Gastrocnemius medialis (tissue), 4 donors: ENCODE data around the gene FOXL2NB. TPM values are rescaled to one million over a fixed set of nuclear protein-coding genes. Genes with fewer than 3 reads are reported as not detected.

Source experiments
- ATAC-seq, 2 donors: fragments of 150-250 bp; one replicate each; pipeline ENCODE4 v1.9.1; 2016
- DNase-seq, 2 donors: peaks; one replicate each; pipeline ENCODE4 v3.0.0-alpha.2; 2019
- H3K27ac ChIP-seq, 4 donors: fragments of 200-600 bp; sonication (generic); 1 replicate in 1 of 4; 2 replicates in 3 of 4; pipeline ENCODE4 v1.5.1; 2016 to 2018; ENCODE audit warnings: mild to moderate bottlenecking in 2 of 4, moderate library complexity in 1 of 4
- H3K27me3 ChIP-seq, 3 donors: fragments of 200-600 bp; sonication (generic) in 2 of 3; 1 replicate in 1 of 3; 2 replicates in 2 of 3; pipeline versions ENCODE4 v1.5.1 to v1.6.0; 2016 to 2019; ENCODE audit warnings: mild to moderate bottlenecking in 1 of 3, moderate library complexity in 1 of 3
- H3K36me3 ChIP-seq, 2 donors: fragments of 200-600 bp; sonication (generic) in 1 of 2; one replicate each; pipeline ENCODE4 v1.5.1; 2017 to 2018
- H3K4me1 ChIP-seq, 2 donors: fragments of 200-600 bp; sonication (generic) in 1 of 2; one replicate each; pipeline ENCODE4 v1.5.1; 2016 to 2017; ENCODE audit warnings: mild to moderate bottlenecking in 2 of 2
- H3K4me3 ChIP-seq, 4 donors: fragments of 200-600 bp; sonication (generic) in 3 of 4; 1 replicate in 1 of 4; 2 replicates in 3 of 4; pipeline ENCODE4 v1.5.1; 2016 to 2019; ENCODE audit warnings: mild to moderate bottlenecking in 2 of 4
- H3K9me3 ChIP-seq, 3 donors: fragments of 200-600 bp; sonication (generic) in 2 of 3; 1 replicate in 1 of 3; 2 replicates in 2 of 3; pipeline ENCODE4 v1.5.1; 2016 to 2019
- POLR2A ChIP-seq, 2 donors: fragments of 450-650 bp; IDR thresholded peaks; one replicate each; pipeline ENCODE4 v1.6.1; 2017; ENCODE audit warnings: antibody characterized with exemption in 2 of 2, mild to moderate bottlenecking in 2 of 2, moderate library complexity in 2 of 2
- in situ Hi-C, 4 donors: fragments of 200-750 bp; cut with MboI; loops; one replicate each; pipeline versions ENCODE4 v1.15.0 to v1.8.0; 2017; ENCODE audit warnings: low sequenced_read_pairs in 4 of 4
- intact Hi-C: fragments of 100-400 bp; cut with DNase I; formaldehyde crosslinking; loops from one replicate; pipeline ENCODE4 v1.15.1; 2023; ENCODE audit warnings: low total_unique reads
- total RNA-seq, 4 donors: library from RNA; depleted of rRNA; stranded (reverse); fragments of >200 nt; gene quantifications; one replicate each; pipeline versions ENCODE4 v1.1.0 to v1.2.3, GENCODE V29; 2016
- TF ChIP-seq, protein P1 (sequence below), 5 experiments: fragments of 450-650 bp in 3 of 5; fragments of 200-600 bp in 2 of 5; sonication (generic) in 2 of 5; IDR thresholded peaks in 4 of 5; conservative IDR thresholded peaks in 1 of 5; 1 replicate in 4 of 5; 2 replicates in 1 of 5; pipeline ENCODE4 v1.5.1; 2016 to 2019; ENCODE audit warnings: antibody characterized with exemption in 5 of 5, mild to moderate bottlenecking in 3 of 5, moderate library complexity in 3 of 5

FOXL2NB gene
- total RNA-seq, 4 donors from 2014 or later, result not detected

DNA sequence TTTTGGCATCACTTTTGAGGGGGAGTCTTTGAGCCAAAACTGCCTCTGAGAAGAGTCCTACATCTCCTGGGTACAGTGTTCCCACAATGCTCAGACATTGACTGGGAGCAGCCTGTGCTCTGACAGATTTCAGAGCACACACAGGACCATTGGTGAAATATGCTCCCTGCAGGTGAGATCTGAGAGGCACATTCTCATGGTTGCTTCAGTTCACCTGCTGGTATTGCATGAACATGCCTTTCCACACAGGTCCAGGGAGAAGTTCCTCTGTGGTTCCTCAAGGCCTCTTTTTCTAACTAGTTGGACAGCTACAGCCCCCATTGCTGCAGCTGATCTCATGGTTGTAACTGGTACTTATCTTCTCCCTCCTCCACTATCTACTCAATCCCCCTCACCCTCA, 37.1 kb upstream of the FOXL2NB start:
- no peak for TF ChIP-seq POLR2A (IDR thresholded peaks at IDR 0.05)
- TF ChIP-seq, protein P1, sequence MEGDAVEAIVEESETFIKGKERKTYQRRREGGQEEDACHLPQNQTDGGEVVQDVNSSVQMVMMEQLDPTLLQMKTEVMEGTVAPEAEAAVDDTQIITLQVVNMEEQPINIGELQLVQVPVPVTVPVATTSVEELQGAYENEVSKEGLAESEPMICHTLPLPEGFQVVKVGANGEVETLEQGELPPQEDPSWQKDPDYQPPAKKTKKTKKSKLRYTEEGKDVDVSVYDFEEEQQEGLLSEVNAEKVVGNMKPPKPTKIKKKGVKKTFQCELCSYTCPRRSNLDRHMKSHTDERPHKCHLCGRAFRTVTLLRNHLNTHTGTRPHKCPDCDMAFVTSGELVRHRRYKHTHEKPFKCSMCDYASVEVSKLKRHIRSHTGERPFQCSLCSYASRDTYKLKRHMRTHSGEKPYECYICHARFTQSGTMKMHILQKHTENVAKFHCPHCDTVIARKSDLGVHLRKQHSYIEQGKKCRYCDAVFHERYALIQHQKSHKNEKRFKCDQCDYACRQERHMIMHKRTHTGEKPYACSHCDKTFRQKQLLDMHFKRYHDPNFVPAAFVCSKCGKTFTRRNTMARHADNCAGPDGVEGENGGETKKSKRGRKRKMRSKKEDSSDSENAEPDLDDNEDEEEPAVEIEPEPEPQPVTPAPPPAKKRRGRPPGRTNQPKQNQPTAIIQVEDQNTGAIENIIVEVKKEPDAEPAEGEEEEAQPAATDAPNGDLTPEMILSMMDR (IDR thresholded peaks at IDR 0.05 in 4 of 5, conservative IDR thresholded peaks at IDR 0.05 in 1 of 5), result no peak
- no peak for ATAC-seq
- Histone ChIP-seq H3K4me3 (no peak overlapping the region), H3K27ac (no peak overlapping the region), H3K36me3 (no peaks in the 10 kb centered on the region), H3K9me3 (no peaks in the 10 kb centered on the region), H3K4me1 (no peaks in the 10 kb centered on the region), H3K27me3 (no peaks in the 10 kb centered on the region)
- in situ Hi-C loops, result loop anchor here in 3 of 4 donors (10.0 to 25.0 kb wide), 3 partner anchors 75 to 573 kb away; partner anchors contain the start of genes MRAS (in 1 of the 3), NME9 (in 1 of the 3) and PIK3CB (in 1 of the 3)
- intact Hi-C loops, result loop anchor here (10.0 kb wide), 1 partner anchor 135 kb away; no protein-coding TSS in a partner anchor
- DNase-seq, result no peak

DNA sequence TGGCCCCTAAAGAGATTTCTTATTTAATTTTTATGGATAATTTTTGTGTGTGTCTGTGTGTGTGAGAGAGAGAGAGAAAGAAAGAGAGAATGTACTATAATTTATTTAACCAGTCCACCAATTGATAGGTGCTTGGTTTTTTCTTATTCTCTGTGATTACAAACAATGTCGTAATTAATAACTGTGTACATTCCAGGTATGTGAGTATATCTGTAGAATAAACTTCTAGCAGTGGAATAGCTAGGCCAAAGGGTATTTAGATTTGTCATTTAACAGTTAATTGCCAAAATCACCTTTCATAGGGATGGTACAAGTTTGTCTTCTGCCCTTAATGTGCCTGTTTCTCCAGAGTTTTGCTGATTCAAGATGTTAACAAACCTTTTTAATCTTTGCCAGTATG, 35.4 kb upstream of the FOXL2NB start:
- Histone ChIP-seq H3K4me1 (peaks cover 3 to 4% of the 10 kb centered on the region in 2 donors), H3K27ac (no peak overlapping the region), H3K27me3 (no peaks in the 10 kb centered on the region), H3K4me3 (no peak overlapping the region), H3K36me3 (no peaks in the 10 kb centered on the region), H3K9me3 (no peaks in the 10 kb centered on the region)
- intact Hi-C loops (loop anchor here (10.0 kb wide), 1 partner anchor 137 kb away; no protein-coding TSS in a partner anchor), in situ Hi-C loops (loop anchor here in 3 of 4 donors (10.0 to 25.0 kb wide), 3 partner anchors 77 to 574 kb away; partner anchors contain the start of genes MRAS (in 1 of the 3), NME9 (in 1 of the 3) and PIK3CB (in 1 of the 3))
- no peak for TF ChIP-seq POLR2A (IDR thresholded peaks at IDR 0.05)
- TF ChIP-seq, protein P1 (IDR thresholded peaks at IDR 0.05 in 4 of 5, conservative IDR thresholded peaks at IDR 0.05 in 1 of 5), result no peak
- ATAC-seq, result no peak
- no peak for DNase-seq

DNA sequence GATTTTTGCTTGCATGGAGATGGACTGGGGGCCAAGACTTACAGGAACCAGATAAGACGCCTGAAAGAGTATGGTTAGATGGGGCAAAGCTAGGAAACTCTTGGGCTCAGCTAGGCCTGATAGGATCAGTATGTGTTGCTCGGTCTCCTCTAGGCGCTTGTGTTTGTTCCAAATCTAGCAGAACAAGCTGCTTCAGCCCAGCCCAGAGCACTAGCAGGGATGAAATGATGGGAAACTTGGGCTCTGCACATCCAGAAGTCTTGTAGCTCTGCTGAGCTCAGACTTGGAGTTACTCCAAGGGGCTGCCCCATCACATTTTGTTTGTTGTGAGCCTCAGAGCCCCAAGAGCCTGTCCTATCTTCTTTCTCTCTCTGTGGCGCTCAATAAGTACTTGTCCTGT, 34.8 kb upstream of the FOXL2NB start:
- ATAC-seq (no peak), DNase-seq (no peak)
- Histone ChIP-seq H3K27ac (no peak overlapping the region), H3K27me3 (no peaks in the 10 kb centered on the region), H3K4me1 (peaks cover 3 to 4% of the 10 kb centered on the region in 2 donors), H3K4me3 (no peak overlapping the region), H3K9me3 (no peaks in the 10 kb centered on the region), H3K36me3 (no peaks in the 10 kb centered on the region)
- in situ Hi-C loops (loop anchor here in 3 of 4 donors (10.0 to 25.0 kb wide), 3 partner anchors 77 to 575 kb away; partner anchors contain the start of genes MRAS (in 1 of the 3), NME9 (in 1 of the 3) and PIK3CB (in 1 of the 3)), intact Hi-C loops (loop anchor here (10.0 kb wide), 1 partner anchor 137 kb away; no protein-coding TSS in a partner anchor)
- TF ChIP-seq, protein P1 (IDR thresholded peaks at IDR 0.05 in 4 of 5, conservative IDR thresholded peaks at IDR 0.05 in 1 of 5), result no peak
- no peak for TF ChIP-seq POLR2A (IDR thresholded peaks at IDR 0.05)

DNA sequence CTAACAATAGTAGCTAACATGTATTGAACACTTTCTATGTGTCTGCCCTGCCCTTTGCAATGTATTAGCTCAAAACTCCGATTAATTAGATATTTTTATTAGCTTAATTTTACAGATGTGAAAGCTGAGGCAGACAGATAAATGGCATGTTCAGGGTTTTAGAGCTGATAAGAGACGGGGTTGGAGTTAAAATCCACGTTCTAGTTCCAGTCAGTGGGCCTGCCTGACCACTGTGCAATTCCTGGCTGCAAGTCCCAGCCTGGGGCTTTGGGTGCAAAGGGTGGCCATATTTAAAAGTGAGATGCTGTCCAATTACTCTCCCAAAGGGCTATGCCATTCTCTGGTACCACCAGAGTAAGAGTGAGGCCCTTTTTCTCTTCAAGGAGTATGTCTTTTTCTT, 33.3 kb upstream of the FOXL2NB start:
- TF ChIP-seq POLR2A (IDR thresholded peaks at IDR 0.05), result no peak
- TF ChIP-seq, protein P1 (IDR thresholded peaks at IDR 0.05 in 4 of 5, conservative IDR thresholded peaks at IDR 0.05 in 1 of 5), result no peak
- H3K36me3 ChIP-seq, result no peaks in the 10 kb centered on the region
- H3K27ac ChIP-seq, result no peak overlapping the region
- no peak overlapping the region for H3K4me3 ChIP-seq
- no peaks in the 10 kb centered on the region for H3K9me3 ChIP-seq
- ATAC-seq, result no peak
- peaks cover 3 to 4% of the 10 kb centered on the region in 2 donors for H3K4me1 ChIP-seq
- intact Hi-C loops (loop anchor here (10.0 kb wide), 1 partner anchor 139 kb away; no protein-coding TSS in a partner anchor), in situ Hi-C loops (loop anchor here in 3 of 4 donors (10.0 to 25.0 kb wide), 3 partner anchors 79 to 576 kb away; partner anchors contain the start of genes MRAS (in 1 of the 3), NME9 (in 1 of the 3) and PIK3CB (in 1 of the 3))
- H3K27me3 ChIP-seq, result no peaks in the 10 kb centered on the region
- no peak for DNase-seq
